HCT116 (cell line): ENCODE data around the gene OSTF1. TPM values are rescaled to one million over a fixed set of nuclear protein-coding genes. Genes with fewer than 3 reads are reported as not detected.

Experiments
- ATAC-seq: fragments of 200-7000 bp; cut with Tn5 transposase; 2 replicates; pipeline ENCODE4 v1.9.1; 2020; ENCODE audit warnings: mild to moderate bottlenecking, moderate library complexity
- BruUV-seq: library from RNA; stranded (reverse); fragments of 400-500 nt; replicated peaks from 2 replicates; lab custom pipeline; 2021; lab: Mats Ljungman, UMichigan
- CTCF ChIA-PET: fragments of 300-600 bp; sonication (Branson Sonifier 250); formaldehyde crosslinking; loops from one replicate; lab custom pipeline; 2021; ENCODE audit warnings: antibody characterized with exemption; lab: Charles Lee
- POLR2A ChIA-PET: fragments of 300-600, 350-600 bp; sonication (Branson Sonifier 250); formaldehyde crosslinking; loops from one replicate; lab custom pipeline; 2021; ENCODE audit warnings: antibody characterized with exemption; lab: Charles Lee
- RAD21 ChIA-PET, 2 experiments: fragments of 300-600 bp; sonication (Branson Sonifier 250); formaldehyde crosslinking; loops; one replicate each; lab custom pipeline; 2023; ENCODE audit warnings: low total read pairs in 2 of 2; ENCODE audit not compliant: uncharacterized antibody in 2 of 2, unreplicated experiment in 2 of 2, low non-redundant PET in 1 of 2; lab: Charles Lee
- DNase-seq: peaks from one replicate; pipeline ENCODE4 v3.0.0-alpha.2; 2010; ENCODE audit warnings: low read depth, low spot score
- H2AFZ ChIP-seq: fragments of 200-600 bp; shearing (Covaris generic), sonication (generic); 2 replicates; pipeline ENCODE4 v1.6.1; 2017; ENCODE audit warnings: low read depth, mixed run types, mixed read lengths, antibody characterized with exemption, low read length; ENCODE audit not compliant: poor library complexity, severe bottlenecking
- H3K27ac ChIP-seq: 2 replicates; pipeline ENCODE4 v1.5.1; 2012; ENCODE audit warnings: low read depth, low read length
- H3K27me3 ChIP-seq: fragments of 200-600 bp; sonication (generic); 2 replicates; pipeline ENCODE4 v1.6.1; 2016; ENCODE audit warnings: mixed run types, low read length, mixed read lengths; ENCODE audit not compliant: insufficient read depth
- H3K36me3 ChIP-seq, 2 experiments: fragments of 200-500 bp in 1 of 2; fragments of 200-600 bp in 1 of 2; sonication (Bioruptor generic) in 1 of 2; sonication (generic) in 1 of 2; 2 replicates each; pipeline versions ENCODE4 v1.5.1 to v1.6.1; 2014 to 2016; ENCODE audit warnings: low read length in 2 of 2, inconsistent platforms in 1 of 2, mixed read lengths in 1 of 2, mixed run types in 1 of 2; ENCODE audit not compliant: insufficient read depth in 2 of 2, control insufficient read depth in 1 of 2
- H3K4me1 ChIP-seq, 2 experiments: fragments of 200-600 bp in 1 of 2; sonication (generic) in 1 of 2; 2 replicates each; pipeline versions ENCODE4 v1.5.1 to v1.6.1; 2012 to 2017; ENCODE audit warnings: low read length in 2 of 2, inconsistent platforms in 1 of 2, mild to moderate bottlenecking in 1 of 2, mixed read lengths in 1 of 2, mixed run types in 1 of 2, moderate library complexity in 1 of 2; ENCODE audit not compliant: insufficient read depth in 2 of 2, control insufficient read depth in 1 of 2
- H3K4me2 ChIP-seq: fragments of 200-600 bp; sonication (generic); 2 replicates; pipeline ENCODE4 v1.6.1; 2017; ENCODE audit warnings: mixed run types, low read length, mixed read lengths
- H3K4me3 ChIP-seq, 2 experiments: fragments of 200-600 bp in 1 of 2; sonication (generic) in 1 of 2; replicated peaks in 1 of 2; 2 replicates each; pipeline ENCODE4 v1.5.1; 2011 to 2016; ENCODE audit warnings: low read length in 2 of 2, control low read depth in 1 of 2, low read depth in 1 of 2, mild to moderate bottlenecking in 1 of 2, mixed read lengths in 1 of 2, mixed run types in 1 of 2
- H3K79me2 ChIP-seq: fragments of 200-600 bp; sonication (generic); 2 replicates; pipeline ENCODE4 v1.6.1; 2017; ENCODE audit warnings: mild to moderate bottlenecking, mixed run types, low read length, moderate library complexity, mixed read lengths; ENCODE audit not compliant: insufficient read depth
- H3K9ac ChIP-seq: fragments of 200-600 bp; sonication (generic); 2 replicates; pipeline ENCODE4 v1.6.1; 2016; ENCODE audit warnings: low read length, mixed read lengths
- H3K9me2 ChIP-seq: fragments of 200-600 bp; sonication (generic), shearing (Covaris generic); 2 replicates; pipeline ENCODE4 v1.6.1; 2017; ENCODE audit warnings: mixed run types, mild to moderate bottlenecking, moderate library complexity; ENCODE audit not compliant: insufficient read depth
- H3K9me3 ChIP-seq, 2 experiments: fragments of 200-500 bp in 1 of 2; fragments of 200-600 bp in 1 of 2; sonication (Bioruptor generic) in 1 of 2; sonication (generic) in 1 of 2; 2 replicates each; pipeline ENCODE4 v1.6.1; 2014 to 2017; ENCODE audit warnings: low read length in 2 of 2, mixed read lengths in 2 of 2, inconsistent platforms in 1 of 2, low read depth in 1 of 2, mild to moderate bottlenecking in 1 of 2, mixed run types in 1 of 2, moderate library complexity in 1 of 2; ENCODE audit not compliant: control insufficient read depth in 1 of 2, insufficient read depth in 1 of 2
- H4K20me1 ChIP-seq: fragments of 200-600 bp; sonication (generic), shearing (Covaris generic); 2 replicates; pipeline ENCODE4 v1.6.1; 2017; ENCODE audit warnings: mixed run types, mild to moderate bottlenecking, moderate library complexity; ENCODE audit not compliant: insufficient read depth
- ATF3 ChIP-seq: IDR thresholded peaks from 2 replicates; pipeline ENCODE4 v1.6.1; 2012
- CBX3 ChIP-seq: IDR thresholded peaks from 2 replicates; pipeline ENCODE4 v1.6.1; 2012; ENCODE audit warnings: low read depth
- CTCF ChIP-seq, 3 experiments: fragments of 200-600 bp in 1 of 3; sonication (generic) in 1 of 3; IDR thresholded peaks in 2 of 3; conservative IDR thresholded peaks in 1 of 3; 2 replicates each; pipeline ENCODE4 v1.5.1; 2012 to 2017; ENCODE audit warnings: low read depth in 2 of 3, low read length in 2 of 3, antibody characterized with exemption in 1 of 3, borderline replicate concordance in 1 of 3, control low read depth in 1 of 3, mild to moderate bottlenecking in 1 of 3, mixed read lengths in 1 of 3, mixed run types in 1 of 3, moderate library complexity in 1 of 3; ENCODE audit not compliant: insufficient read depth in 1 of 3
- EGR1 ChIP-seq: IDR thresholded peaks from 2 replicates; pipeline ENCODE4 v1.6.1; 2012; ENCODE audit warnings: low read depth
- EZH2phosphoT487 ChIP-seq: fragments of 200-600 bp; IDR thresholded peaks from 2 replicates; pipeline ENCODE4 v1.6.1; 2018; ENCODE audit warnings: antibody characterized with exemption, borderline replicate concordance
- JUND ChIP-seq: IDR thresholded peaks from 2 replicates; pipeline ENCODE4 v1.6.1; 2012
- POLR2A ChIP-seq: IDR thresholded peaks from 2 replicates; pipeline ENCODE4 v1.7.0; 2011; ENCODE audit warnings: borderline replicate concordance; ENCODE audit not compliant: insufficient read depth, insufficient read length; ENCODE audit errors: extremely low read depth
- POLR2AphosphoS5 ChIP-seq: IDR thresholded peaks from 2 replicates; pipeline ENCODE4 v1.6.1; 2011; ENCODE audit warnings: mild to moderate bottlenecking, low read depth, low read length, moderate library complexity
- SIN3A ChIP-seq: IDR thresholded peaks from 2 replicates; pipeline ENCODE4 v1.6.1; 2012; ENCODE audit warnings: low read depth
- ZFX ChIP-seq: fragments of 450-650 bp; IDR thresholded peaks from 2 replicates; pipeline ENCODE4 v1.6.1; 2017
- intact Hi-C: fragments of 100-400 bp; cut with micrococcal nuclease; formaldehyde crosslinking; loops from 2 replicates; pipeline ENCODE4 v1.10.0; 2022
- total RNA-seq: library from RNA; stranded (reverse); gene quantifications from one replicate; pipeline ENCODE4 v1.2.1, GENCODE V29; 2021; ENCODE audit not compliant: unreplicated experiment
- TF ChIP-seq, protein P1 (sequence below): IDR thresholded peaks from 2 replicates; pipeline ENCODE4 v1.6.1; 2011; ENCODE audit warnings: mild to moderate bottlenecking, low read length, moderate library complexity; ENCODE audit not compliant: insufficient replicate concordance; ENCODE audit errors: extremely low read depth

Gene OSTF1
- total RNA-seq, 1 experiment from 2014 or later = 20.7 TPM

DNA sequence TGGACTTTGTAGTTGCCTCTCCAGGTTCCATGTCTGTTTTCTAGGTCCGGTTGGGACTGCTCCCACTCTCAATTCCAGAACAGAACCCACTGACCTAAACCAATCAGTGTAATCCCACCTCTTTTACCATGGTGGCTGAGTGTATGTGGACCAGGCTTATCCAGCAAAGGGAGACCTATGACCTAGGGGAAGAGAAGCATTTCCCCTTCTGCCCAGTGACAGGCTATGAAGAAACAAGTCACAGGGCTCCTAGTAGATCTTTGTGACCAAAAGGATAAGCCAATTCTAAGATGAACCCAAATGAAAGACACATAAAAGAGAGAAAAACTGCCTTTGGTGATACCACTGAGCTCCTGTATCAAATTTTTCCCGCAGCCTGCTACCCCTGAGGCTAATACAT, 6.7 kb upstream of the OSTF1 start:
- Histone ChIP-seq H3K36me3 (no peaks in the 10 kb centered on the region), H4K20me1 (no peaks in the 10 kb centered on the region), H3K9ac (no peak overlapping the region), H2AFZ (no peak overlapping the region), H3K4me2 (no peak overlapping the region), H3K4me3 (no peak overlapping the region), H3K79me2 (no peaks in the 10 kb centered on the region), H3K4me1 (peaks cover 15 to 25% of the 10 kb centered on the region in 2 experiments; a peak in 3 of 4 replicates), H3K27ac (no peak overlapping the region), H3K9me2 (no peaks in the 10 kb centered on the region), H3K9me3 (no peaks in the 10 kb centered on the region), H3K27me3 (no peaks in the 10 kb centered on the region)
- ATAC-seq (no peak), DNase-seq (no peak)
- BruUV-seq = no TSS peak
- TF ChIP-seq ATF3 = no peak
- TF ChIP-seq CBX3 = no peak
- TF ChIP-seq EZH2phosphoT487 = no peak
- no peak for TF ChIP-seq EGR1
- TF ChIP-seq JUND = no peak
- TF ChIP-seq CTCF (IDR thresholded peaks at IDR 0.05 in 2 of 3, conservative IDR thresholded peaks at IDR 0.05 in 1 of 3; ENCODE audit: borderline replicate concordance in 1 of 3, insufficient read depth in 1 of 3, low read depth in 2 of 3, low read length in 2 of 3) = no peak
- TF ChIP-seq, protein P1, sequence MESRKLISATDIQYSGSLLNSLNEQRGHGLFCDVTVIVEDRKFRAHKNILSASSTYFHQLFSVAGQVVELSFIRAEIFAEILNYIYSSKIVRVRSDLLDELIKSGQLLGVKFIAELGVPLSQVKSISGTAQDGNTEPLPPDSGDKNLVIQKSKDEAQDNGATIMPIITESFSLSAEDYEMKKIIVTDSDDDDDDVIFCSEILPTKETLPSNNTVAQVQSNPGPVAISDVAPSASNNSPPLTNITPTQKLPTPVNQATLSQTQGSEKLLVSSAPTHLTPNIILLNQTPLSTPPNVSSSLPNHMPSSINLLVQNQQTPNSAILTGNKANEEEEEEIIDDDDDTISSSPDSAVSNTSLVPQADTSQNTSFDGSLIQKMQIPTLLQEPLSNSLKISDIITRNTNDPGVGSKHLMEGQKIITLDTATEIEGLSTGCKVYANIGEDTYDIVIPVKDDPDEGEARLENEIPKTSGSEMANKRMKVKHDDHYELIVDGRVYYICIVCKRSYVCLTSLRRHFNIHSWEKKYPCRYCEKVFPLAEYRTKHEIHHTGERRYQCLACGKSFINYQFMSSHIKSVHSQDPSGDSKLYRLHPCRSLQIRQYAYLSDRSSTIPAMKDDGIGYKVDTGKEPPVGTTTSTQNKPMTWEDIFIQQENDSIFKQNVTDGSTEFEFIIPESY = no peak
- TF ChIP-seq SIN3A = no peak
- TF ChIP-seq ZFX = no peak
- no peak for TF ChIP-seq POLR2AphosphoS5
- TF ChIP-seq POLR2A = no peak
- ChIA-PET POLR2A (no interaction called here), CTCF (interaction anchor here (1.3 kb wide), 1 partner anchor 308 kb away, joined by 3 read pairs; no protein-coding TSS in a partner anchor), RAD21 (no interaction called here)
- intact Hi-C loops = no loop called here
